HepG2 (cell line): ENCODE data around the gene AVPR2. TPM values are rescaled to one million over a fixed set of nuclear protein-coding genes. Genes with fewer than 3 reads are reported as not detected.

ENCODE experiments used
- ATAC-seq: fragments of 200-7000 bp; cut with Tn5 transposase; 3 replicates; pipeline ENCODE4 v1.9.1; 2020; ENCODE audit warnings: mild to moderate bottlenecking, moderate library complexity
- BruUV-seq: library from RNA; stranded (reverse); fragments of 400-500 nt; replicated peaks from 2 replicates; lab custom pipeline; 2021; lab: Mats Ljungman, UMichigan
- CTCF ChIA-PET: fragments of 300-600 bp; formaldehyde crosslinking; extraction: SDS; loops from one replicate; lab custom pipeline; 2021; ENCODE audit warnings: low total read pairs, inconsistent platforms, low intra/inter-chr PET ratio; lab: Yijun Ruan, JAX
- POLR2A ChIA-PET: fragments of 350-600 bp; sonication (Branson Sonifier 250); formaldehyde crosslinking; loops from one replicate; lab custom pipeline; 2020; ENCODE audit warnings: antibody characterized with exemption, inconsistent platforms; lab: Yijun Ruan, JAX
- DNase-seq: peaks from one replicate; pipeline ENCODE4 v3.0.0-alpha.2; 2015; ENCODE audit warnings: low spot score
- FAIRE-seq: peaks from 3 replicates; lab custom pipeline; 2011; peaks lifted over from hg19 to GRCh38; lab: Jason Lieb, UNC
- H2AFZ ChIP-seq: one replicate; pipeline ENCODE4 v1.6.1; 2011; ENCODE audit warnings: low read length, inconsistent platforms
- H3K27ac ChIP-seq: fragments of 300-600 bp; 3 replicates; pipeline ENCODE4 v1.8.0; 2011; ENCODE audit warnings: mixed run types, mild to moderate bottlenecking, mixed read lengths, low read length, inconsistent platforms; ENCODE audit not compliant: insufficient read depth; ENCODE audit errors: extremely low read length
- H3K27me3 ChIP-seq, 2 experiments: fragments of 200-600 bp in 1 of 2; 2 replicates in 1 of 2; 3 replicates in 1 of 2; pipeline versions ENCODE4 v1.6.0 to v1.8.0; 2011; ENCODE audit warnings: low read length in 2 of 2, mild to moderate bottlenecking in 2 of 2, moderate library complexity in 2 of 2, inconsistent platforms in 1 of 2; ENCODE audit not compliant: insufficient read depth in 2 of 2, control insufficient read depth in 1 of 2
- H3K36me3 ChIP-seq, 2 experiments: fragments of 200-600 bp in 1 of 2; replicated peaks in 1 of 2; 2 replicates in 1 of 2; 3 replicates in 1 of 2; pipeline versions ENCODE4 v1.5.1 to v1.8.0; 2011; ENCODE audit warnings: low read length in 2 of 2, inconsistent platforms in 1 of 2; ENCODE audit not compliant: insufficient read depth in 2 of 2, control insufficient read depth in 1 of 2
- H3K4me1 ChIP-seq: 2 replicates; pipeline ENCODE4 v1.5.1; 2012; ENCODE audit warnings: low read length, inconsistent platforms; ENCODE audit not compliant: insufficient read depth
- H3K4me2 ChIP-seq: 2 replicates; pipeline ENCODE4 v1.6.0; 2011; ENCODE audit warnings: low read depth, low read length, inconsistent platforms
- H3K4me3 ChIP-seq, 3 experiments: fragments of 200-600 bp in 1 of 3; sonication (generic), shearing (Covaris generic) in 1 of 3; replicated peaks in 1 of 3; 2 replicates each; pipeline ENCODE4 v1.5.1; 2011 to 2016; ENCODE audit warnings: low read length in 3 of 3, inconsistent platforms in 2 of 3, low read depth in 2 of 3, mild to moderate bottlenecking in 2 of 3, control low read depth in 1 of 3, mixed read lengths in 1 of 3; ENCODE audit not compliant: insufficient read depth in 1 of 3
- H3K79me2 ChIP-seq: one replicate; pipeline ENCODE4 v1.6.1; 2011; ENCODE audit warnings: low read length, inconsistent platforms; ENCODE audit not compliant: insufficient read depth
- H3K9ac ChIP-seq: 2 replicates; pipeline ENCODE4 v1.6.0; 2011; ENCODE audit warnings: mild to moderate bottlenecking, low read depth, low read length, inconsistent platforms; ENCODE audit not compliant: insufficient read depth
- H3K9me3 ChIP-seq: 2 replicates; pipeline ENCODE4 v1.5.1; 2012; ENCODE audit warnings: mild to moderate bottlenecking, low read length
- H4K20me1 ChIP-seq: 2 replicates; pipeline ENCODE4 v1.6.0; 2011; ENCODE audit warnings: inconsistent platforms, mild to moderate bottlenecking, low read length, moderate library complexity; ENCODE audit not compliant: insufficient read depth
- ARNT ChIP-seq: fragments of 450-650 bp; IDR thresholded peaks from 2 replicates; pipeline ENCODE4 v1.6.1; 2017
- PBX2 ChIP-seq: IDR thresholded peaks from 2 replicates; pipeline ENCODE4 v1.6.1; 2016; ENCODE audit warnings: control low read depth
- RERE ChIP-seq: IDR thresholded peaks from 2 replicates; pipeline ENCODE4 v1.6.1; 2016; ENCODE audit warnings: low read depth, missing genetic modification reagents, missing compliant biosample characterization
- REST ChIP-seq, 2 experiments: IDR thresholded peaks; 2 replicates each; pipeline ENCODE4 v1.6.1; 2011 to 2012; ENCODE audit warnings: low read length in 2 of 2, borderline replicate concordance in 1 of 2, low read depth in 1 of 2, mild to moderate bottlenecking in 1 of 2, moderate library complexity in 1 of 2
- SATB2 ChIP-seq: sonication (generic); formaldehyde crosslinking; IDR thresholded peaks from 2 replicates; pipeline ENCODE4 v1.5.0; 2020; ENCODE audit warnings: missing genetic modification reagents
- ZNF652 ChIP-seq: IDR thresholded peaks from 2 replicates; pipeline ENCODE4 v1.6.1; 2016; ENCODE audit warnings: low read depth, borderline replicate concordance
- WGBS: methylation state at CpG from one replicate; pipeline ENCODE4 v1.1.6; 2017; ENCODE audit warnings: low lambda C conversion rate; 5-methylcytosine and 5-hydroxymethylcytosine counted together
- in situ Hi-C: cut with HindIII; loops from 2 replicates; pipeline ENCODE4 v1.10.0; 2017; ENCODE audit warnings: low pct_unique_long_range_greater_than_20kb; ENCODE audit not compliant: extremely low pct_ligation_motif_present
- intact Hi-C: fragments of 100-400 bp; cut with micrococcal nuclease; formaldehyde crosslinking; loops from one replicate; pipeline ENCODE4 v1.10.0; 2022; ENCODE audit not compliant: unreplicated experiment
- polyA plus RNA-seq, 8 experiments: library from polyadenylated mRNA; depleted of rRNA in 3 of 8; stranded (reverse) in 7 of 8; unstranded in 1 of 8; fragments of >200 nt; fragmentation: Illumina TruSeq in 4 of 8; extraction: Trizol in 4 of 8; gene quantifications; 2 replicates each; pipeline versions ENCODE4 v1.2.1 to v1.2.3, GENCODE V29; 2011 to 2016; ENCODE audit warnings: low read depth in 4 of 8, missing spikeins in 1 of 8, mixed read lengths in 1 of 8; ENCODE audit not compliant: insufficient read depth in 1 of 8
- total RNA-seq, 5 experiments: library from RNA; depleted of rRNA; stranded (reverse); fragments of >200 nt; fragmentation: Illumina TruSeq; extraction: Trizol; gene quantifications; 2 replicates each; pipeline ENCODE4 v1.2.3, GENCODE V29; 2016; ENCODE audit warnings: low read depth in 1 of 5

The AVPR2 gene
- total and polyA plus RNA-seq, 2 of the 13 experiments (the other 11 are each of a cell fraction or from before 2014, with no cell fraction given): not detected

- H3K4me1 ChIP-seq: peaks cover 45% of the 10 kb centered on the region
- H3K4me3 ChIP-seq: no peak overlapping the region; a peak in 1 of 6 replicates
- peak overlapping the region; percentile 27 for H3K4me2 ChIP-seq
- H2AFZ ChIP-seq: no peak overlapping the region
- CTCF ChIA-PET: no interaction called here
- no peak for DNase-seq
- no peak for ATAC-seq
- in situ Hi-C loops: no loop called here
- H3K36me3 ChIP-seq: peaks cover 1 to 8% of the 10 kb centered on the region in 2 experiments; a peak in 1 of 5 replicates
- H4K20me1 ChIP-seq: no peaks in the 10 kb centered on the region
- POLR2A ChIA-PET: interaction anchor here (0.6 to 4.2 kb wide), 11 partner anchors 11 to 301 kb away, joined by 3 to 82 read pairs (median 4); partner anchors contain the start of genes HCFC1, IDH3G, IRAK1 and RENBP
- intact Hi-C loops: no loop called here
- H3K27me3 ChIP-seq: no peaks in the 10 kb centered on the region
- no peak for FAIRE-seq
- 64% methylated on average over 3 of the region's 9 CpGs for WGBS
- BruUV-seq: no TSS peak
- peaks cover 3% of the 10 kb centered on the region for H3K79me2 ChIP-seq
- H3K9me3 ChIP-seq: no peaks in the 10 kb centered on the region
- no peak overlapping the region for H3K27ac ChIP-seq
- no peak overlapping the region; the same call in 1 of the 2 replicates for H3K9ac ChIP-seq
- no peak for TF ChIP-seq ZNF652 (CRISPR knock-in tag)
- TF ChIP-seq PBX2 (CRISPR knock-in tag): no peak
- no peak for TF ChIP-seq SATB2 (CRISPR knock-in tag)
- no peak for TF ChIP-seq RERE (CRISPR knock-in tag)
- no peak for TF ChIP-seq REST (IDR thresholded peaks at IDR 0.05; ENCODE audit: borderline replicate concordance in 1 of 2, low read depth in 1 of 2, low read length in 2 of 2)
- TF ChIP-seq ARNT: no peak
Measured at GRCh38 chrX:153928846-153929245, 24.4 kb downstream of the AVPR2 start.
